GM12878 (cell line): Measurements from ENCODE around the gene PCDHGA3. TPM values are rescaled to one million over a fixed set of nuclear protein-coding genes. Genes with fewer than 3 reads are reported as not detected.

ENCODE experiments used
- ATAC-seq: fragments of 200-7000 bp; cut with Tn5 transposase; 3 replicates; pipeline ENCODE4 v1.9.1; 2020; ENCODE audit warnings: mild to moderate bottlenecking, moderate library complexity
- BruUV-seq: library from RNA; stranded (reverse); fragments of 400-500 nt; replicated peaks from 2 replicates; lab custom pipeline; 2021; lab: Mats Ljungman, UMichigan
- CTCF ChIA-PET: fragments of 300-600 bp; sonication (Branson Sonifier 250); formaldehyde crosslinking; extraction: SDS; loops from one replicate; lab custom pipeline; 2021; ENCODE audit warnings: inconsistent platforms; lab: Yijun Ruan, JAX
- POLR2A ChIA-PET: fragments of 350-600 bp; formaldehyde crosslinking; extraction: SDS; loops from one replicate; lab custom pipeline; 2021; ENCODE audit warnings: inconsistent platforms; lab: Charles Lee
- RAD21 ChIA-PET: fragments of 300-600 bp; sonication (Branson Sonifier 250); formaldehyde crosslinking; loops from one replicate; lab custom pipeline; 2023; ENCODE audit warnings: antibody characterized with exemption; ENCODE audit not compliant: unreplicated experiment; lab: Charles Lee
- SMC1A ChIA-PET: fragments of 300-600 bp; sonication (Branson Sonifier 250); formaldehyde crosslinking; loops from one replicate; lab custom pipeline; 2023; ENCODE audit not compliant: unreplicated experiment, uncharacterized antibody; lab: Charles Lee
- DNase-seq: peaks from one replicate; pipeline ENCODE4 v3.0.0-alpha.2; 2011; ENCODE audit warnings: low read depth, low spot score
- FAIRE-seq: peaks from 3 replicates; lab custom pipeline; 2011; peaks lifted over from hg19 to GRCh38; lab: Jason Lieb, UNC
- H2AFZ ChIP-seq: 2 replicates; pipeline ENCODE4 v1.6.0; 2011; ENCODE audit warnings: low read depth, low read length, control low read depth; ENCODE audit not compliant: control insufficient read depth
- H3K27ac ChIP-seq: 2 replicates; pipeline ENCODE4 v1.5.1; 2011; ENCODE audit warnings: control low read depth; ENCODE audit not compliant: control insufficient read depth, insufficient read depth
- H3K27me3 ChIP-seq, 2 experiments: replicated peaks in 1 of 2; 2 replicates each; pipeline versions ENCODE4 v1.6.0 to v1.6.1; 2011; ENCODE audit warnings: low read length in 1 of 2; ENCODE audit not compliant: control insufficient read depth in 2 of 2, insufficient read depth in 2 of 2
- H3K36me3 ChIP-seq, 2 experiments: 2 replicates each; pipeline ENCODE4 v1.5.1; 2011; ENCODE audit warnings: low read length in 1 of 2; ENCODE audit not compliant: control insufficient read depth in 2 of 2, insufficient read depth in 2 of 2
- H3K4me1 ChIP-seq: 2 replicates; pipeline ENCODE4 v1.6.1; 2011; ENCODE audit warnings: mild to moderate bottlenecking, low read length, moderate library complexity, mixed read lengths; ENCODE audit not compliant: control insufficient read depth, insufficient read depth
- H3K4me2 ChIP-seq: 2 replicates; pipeline ENCODE4 v1.6.0; 2011; ENCODE audit warnings: control low read depth; ENCODE audit not compliant: control insufficient read depth, insufficient read depth
- H3K4me3 ChIP-seq: fragments of 200-600 bp; sonication (generic); 2 replicates; pipeline ENCODE4 v1.5.1; 2016
- H3K79me2 ChIP-seq: 2 replicates; pipeline ENCODE4 v1.6.0; 2011; ENCODE audit warnings: low read length; ENCODE audit not compliant: control insufficient read depth, insufficient read depth
- H3K9ac ChIP-seq: 2 replicates; pipeline ENCODE4 v1.8.0; 2011; ENCODE audit warnings: low read length, control low read depth, mixed read lengths; ENCODE audit not compliant: control insufficient read depth, insufficient read depth
- H3K9me3 ChIP-seq: replicated peaks from 3 replicates; pipeline ENCODE4 v1.5.1; 2011; ENCODE audit warnings: mild to moderate bottlenecking, low read length; ENCODE audit not compliant: control insufficient read depth, insufficient read depth
- H4K20me1 ChIP-seq: 2 replicates; pipeline ENCODE4 v1.6.0; 2011; ENCODE audit not compliant: control insufficient read depth, insufficient read depth
- ASH2L ChIP-seq: fragments of 300-600, 200-600 bp; sonication (generic); IDR thresholded peaks from 2 replicates; pipeline ENCODE4 v1.6.1; 2017; ENCODE audit warnings: low read depth, mild to moderate bottlenecking, borderline replicate concordance
- CBX5 ChIP-seq: sonication (generic); IDR thresholded peaks from 2 replicates; pipeline ENCODE4 v1.6.1; 2016; ENCODE audit warnings: low read depth, moderate library complexity, mild to moderate bottlenecking, inconsistent platforms
- CHD2 ChIP-seq: IDR thresholded peaks from 2 replicates; pipeline ENCODE4 v1.6.1; 2011; ENCODE audit warnings: low read depth, low read length, improper control_type of control experiment, borderline replicate concordance
- EED ChIP-seq: sonication (generic); IDR thresholded peaks from 2 replicates; pipeline ENCODE4 v1.6.1; 2016; ENCODE audit warnings: antibody characterized with exemption, low read depth
- IKZF1 ChIP-seq: fragments of 450-650 bp; conservative IDR thresholded peaks from 2 replicates; pipeline ENCODE4 v1.6.1; 2017; ENCODE audit warnings: antibody characterized with exemption, mild to moderate bottlenecking
- POLR2A ChIP-seq: IDR thresholded peaks from 2 replicates; pipeline ENCODE4 v1.6.1; 2011; ENCODE audit warnings: low read depth, mild to moderate bottlenecking, low read length
- RAD21 ChIP-seq: IDR thresholded peaks from 2 replicates; pipeline ENCODE4 v1.6.1; 2011; ENCODE audit warnings: mild to moderate bottlenecking, low read depth, low read length, moderate library complexity; ENCODE audit not compliant: insufficient read depth
- SMC3 ChIP-seq: IDR thresholded peaks from 2 replicates; pipeline ENCODE4 v1.6.1; 2011; ENCODE audit warnings: low read length, improper control_type of control experiment, borderline replicate concordance
- SREBF1 ChIP-seq: IDR thresholded peaks from 2 replicates; pipeline ENCODE4 v1.6.1; 2012; ENCODE audit warnings: mild to moderate bottlenecking, low read length
- YY1 ChIP-seq: IDR thresholded peaks from 2 replicates; pipeline ENCODE4 v1.6.1; 2011; ENCODE audit warnings: low read depth, mild to moderate bottlenecking, low read length
- ZNF384 ChIP-seq: IDR thresholded peaks from 2 replicates; pipeline ENCODE4 v1.6.1; 2012; ENCODE audit warnings: low read depth, mild to moderate bottlenecking, low read length, improper control_type of control experiment, borderline replicate concordance
- WGBS: methylation state at CpG from one replicate; pipeline ENCODE4 v1.1.6; 2016; ENCODE audit warnings: low lambda C conversion rate; ENCODE audit not compliant: insufficient replicate concordance, insufficient coverage; ENCODE audit errors: missing lambda C conversion rate; 5-methylcytosine and 5-hydroxymethylcytosine counted together
- in situ Hi-C: fragments of 300-500 bp; cut with MboI; formaldehyde crosslinking; loops from 9 replicates; pipeline ENCODE4 v1.14.3; 2018; ENCODE audit warnings: mixed read lengths
- intact Hi-C: fragments of 100-400 bp; cut with micrococcal nuclease; formaldehyde crosslinking; loops from one replicate; pipeline ENCODE4 v1.14.2; 2022; ENCODE audit not compliant: unreplicated experiment
- polyA plus RNA-seq, 11 experiments: library from polyadenylated mRNA; depleted of rRNA in 4 of 11; unstranded in 6 of 11; stranded (reverse) in 5 of 11; fragments of >200 nt; fragmentation: Nextera tagmentation in 4 of 11; fragmentation: Illumina TruSeq in 1 of 11; extraction: Ambion mirVana in 4 of 11; extraction: Trizol in 1 of 11; gene quantifications; 1 replicate in 1 of 11; 2 replicates in 10 of 11; pipeline versions ENCODE4 v1.2.1 to v1.2.3, GENCODE V29; 2011 to 2016; ENCODE audit warnings: inconsistent platforms in 2 of 11, missing spikeins in 2 of 11, low read depth in 1 of 11
- total RNA-seq, 4 experiments: library from RNA; depleted of rRNA in 3 of 4; stranded (reverse); fragments of >200 nt in 3 of 4; fragmentation: Illumina TruSeq in 1 of 4; extraction: Trizol in 1 of 4; gene quantifications; 2 replicates each; pipeline versions ENCODE4 v1.2.1 to v1.2.3, GENCODE V29; 2013 to 2021
- TF ChIP-seq, protein P1 (sequence below): fragments of 450-650 bp; IDR thresholded peaks from 2 replicates; pipeline ENCODE4 v1.6.1; 2017; ENCODE audit warnings: low read depth, mild to moderate bottlenecking, moderate library complexity
- TF ChIP-seq, protein P2 (sequence below), 3 experiments: IDR thresholded peaks in 2 of 3; conservative IDR thresholded peaks in 1 of 3; 2 replicates each; pipeline ENCODE4 v1.5.1; 2011; ENCODE audit warnings: low read depth in 3 of 3, low read length in 3 of 3, mild to moderate bottlenecking in 3 of 3, control low read depth in 2 of 3, moderate library complexity in 2 of 3, inconsistent platforms in 1 of 3, mixed read lengths in 1 of 3; ENCODE audit not compliant: control insufficient read depth in 2 of 3, insufficient read depth in 1 of 3; ENCODE audit errors: extremely low read depth in 1 of 3
- TF ChIP-seq, protein P3 (sequence below): IDR thresholded peaks from 2 replicates; pipeline ENCODE4 v1.6.1; 2011; ENCODE audit warnings: borderline replicate concordance, low read depth, mild to moderate bottlenecking, moderate library complexity, low read length; ENCODE audit not compliant: insufficient read depth, poor library complexity, severe bottlenecking
- TF ChIP-seq, protein P4 (sequence below): fragments of 450-650 bp; IDR thresholded peaks from 2 replicates; pipeline ENCODE4 v1.6.1; 2014; ENCODE audit warnings: mild to moderate bottlenecking

Gene PCDHGA3
- total and polyA plus RNA-seq, 10 of the 15 experiments (the other 5 are each of a cell fraction or from before 2014, with no cell fraction given): 0.06 to 0.17 (median 0.11) TPM; not detected in 6

DNA sequence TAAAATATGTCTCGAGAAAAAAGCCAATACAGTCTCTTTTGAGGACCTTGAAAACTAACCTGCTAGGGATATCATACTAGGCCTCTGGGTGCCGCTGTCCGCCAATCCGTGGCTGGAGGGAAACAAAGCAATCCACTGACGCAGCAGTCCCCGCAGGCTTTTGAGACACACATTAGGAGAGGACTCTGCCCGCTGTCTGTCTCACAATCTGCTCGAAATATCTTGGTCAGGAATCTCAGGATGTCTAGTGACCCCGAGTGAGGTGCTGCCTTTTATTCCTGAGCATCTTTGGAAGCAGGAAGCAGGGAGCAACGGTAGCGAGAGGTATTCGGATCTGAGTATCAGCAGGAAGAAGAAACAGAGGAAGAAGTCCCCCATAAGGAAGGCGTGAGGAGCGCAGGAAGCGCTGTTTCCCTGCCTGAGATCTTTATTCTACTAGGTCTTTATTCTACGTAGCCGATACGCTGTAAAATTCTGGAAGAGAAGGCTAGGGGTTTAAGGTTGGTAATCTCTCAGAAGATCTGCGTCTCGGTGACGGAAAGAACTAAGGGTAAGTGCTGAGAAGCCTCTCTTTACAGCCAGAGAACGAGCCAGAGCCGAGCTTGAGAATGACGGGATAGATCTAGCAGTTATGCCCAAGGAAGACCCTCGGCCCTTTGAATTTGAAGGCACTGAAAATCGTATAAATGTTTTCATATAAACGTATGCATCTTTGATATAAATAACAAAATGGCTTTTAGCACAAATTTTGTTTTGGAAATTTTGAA lies 17.4 kb upstream of the PCDHGA3 start:
- H4K20me1 ChIP-seq: no peaks in the 10 kb centered on the region
- CTCF ChIA-PET: interaction anchor here (0.6 to 1.4 kb wide), 6 partner anchors 22 to 266 kb away, joined by 3 to 5 read pairs (median 4); partner anchors contain the start of gene PCDHGB2
- H3K4me2 ChIP-seq: peak overlapping the region; percentile 83
- peak overlapping the region; percentile 70 for H3K4me3 ChIP-seq
- H3K79me2 ChIP-seq: no peaks in the 10 kb centered on the region
- H3K36me3 ChIP-seq: no peaks in the 10 kb centered on the region
- H3K4me1 ChIP-seq: no peaks in the 10 kb centered on the region
- intact Hi-C loops (no loop called here), in situ Hi-C loops (loop anchor here (10.0 kb wide), 1 partner anchor 239 kb away; no protein-coding TSS in a partner anchor)
- no peak overlapping the region for H3K27ac ChIP-seq
- RAD21 ChIA-PET: no interaction called here
- H2AFZ ChIP-seq: peak overlapping the region; percentile 98
- peaks cover 4% of the 10 kb centered on the region; the same call in 2 of the 3 replicates for H3K9me3 ChIP-seq
- BruUV-seq: no TSS peak
- POLR2A ChIA-PET: interaction anchor here (0.6 kb wide), 1 partner anchor 282 kb away, joined by 9 read pairs; no protein-coding TSS in a partner anchor
- H3K27me3 ChIP-seq: no peaks in the 10 kb centered on the region; a peak in 1 of 4 replicates
- peak overlapping the region; percentile 51 for H3K9ac ChIP-seq
- ATAC-seq: peak; percentile 94
- no peak for FAIRE-seq
- DNase-seq: no peak
- WGBS: 36% methylated on average over 27 of the region's 27 CpGs
- SMC1A ChIA-PET: interaction anchor here (1.0 kb wide), 1 partner anchor 9 kb away, joined by 6 read pairs; no protein-coding TSS in a partner anchor
- TF ChIP-seq, protein P1, sequence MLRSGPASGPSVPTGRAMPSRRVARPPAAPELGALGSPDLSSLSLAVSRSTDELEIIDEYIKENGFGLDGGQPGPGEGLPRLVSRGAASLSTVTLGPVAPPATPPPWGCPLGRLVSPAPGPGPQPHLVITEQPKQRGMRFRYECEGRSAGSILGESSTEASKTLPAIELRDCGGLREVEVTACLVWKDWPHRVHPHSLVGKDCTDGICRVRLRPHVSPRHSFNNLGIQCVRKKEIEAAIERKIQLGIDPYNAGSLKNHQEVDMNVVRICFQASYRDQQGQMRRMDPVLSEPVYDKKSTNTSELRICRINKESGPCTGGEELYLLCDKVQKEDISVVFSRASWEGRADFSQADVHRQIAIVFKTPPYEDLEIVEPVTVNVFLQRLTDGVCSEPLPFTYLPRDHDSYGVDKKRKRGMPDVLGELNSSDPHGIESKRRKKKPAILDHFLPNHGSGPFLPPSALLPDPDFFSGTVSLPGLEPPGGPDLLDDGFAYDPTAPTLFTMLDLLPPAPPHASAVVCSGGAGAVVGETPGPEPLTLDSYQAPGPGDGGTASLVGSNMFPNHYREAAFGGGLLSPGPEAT: 0 out of 2 replicates have a peak, but pooled peaks have one; percentile 21
- TF ChIP-seq, protein P2, sequence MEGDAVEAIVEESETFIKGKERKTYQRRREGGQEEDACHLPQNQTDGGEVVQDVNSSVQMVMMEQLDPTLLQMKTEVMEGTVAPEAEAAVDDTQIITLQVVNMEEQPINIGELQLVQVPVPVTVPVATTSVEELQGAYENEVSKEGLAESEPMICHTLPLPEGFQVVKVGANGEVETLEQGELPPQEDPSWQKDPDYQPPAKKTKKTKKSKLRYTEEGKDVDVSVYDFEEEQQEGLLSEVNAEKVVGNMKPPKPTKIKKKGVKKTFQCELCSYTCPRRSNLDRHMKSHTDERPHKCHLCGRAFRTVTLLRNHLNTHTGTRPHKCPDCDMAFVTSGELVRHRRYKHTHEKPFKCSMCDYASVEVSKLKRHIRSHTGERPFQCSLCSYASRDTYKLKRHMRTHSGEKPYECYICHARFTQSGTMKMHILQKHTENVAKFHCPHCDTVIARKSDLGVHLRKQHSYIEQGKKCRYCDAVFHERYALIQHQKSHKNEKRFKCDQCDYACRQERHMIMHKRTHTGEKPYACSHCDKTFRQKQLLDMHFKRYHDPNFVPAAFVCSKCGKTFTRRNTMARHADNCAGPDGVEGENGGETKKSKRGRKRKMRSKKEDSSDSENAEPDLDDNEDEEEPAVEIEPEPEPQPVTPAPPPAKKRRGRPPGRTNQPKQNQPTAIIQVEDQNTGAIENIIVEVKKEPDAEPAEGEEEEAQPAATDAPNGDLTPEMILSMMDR (IDR thresholded peaks at IDR 0.05 in 2 of 3, conservative IDR thresholded peaks at IDR 0.05 in 1 of 3; ENCODE audit: control insufficient read depth in 2 of 3, extremely low read depth in 1 of 3, insufficient read depth in 1 of 3, low read depth in 3 of 3, low read length in 3 of 3): peak; percentile 40 to 71 (median 61); a peak in 5 of 6 replicates
- TF ChIP-seq CBX5 (peak; percentile 79; the same call in 1 of the 2 replicates), SMC3 (peak; percentile 25; the same call in 1 of the 2 replicates), CHD2 (no peak), ASH2L (no peak), ZNF384 (no peak), SREBF1 (no peak), YY1 (0 out of 2 replicates have a peak, but pooled peaks have one; percentile 17), IKZF1 (0 out of 2 replicates have a peak, but pooled peaks have one; percentile 18), RAD21 (peak; percentile 78), EED (peak; percentile 48; the same call in 1 of the 2 replicates), POLR2A (peak; percentile 66)
- TF ChIP-seq, protein P3, sequence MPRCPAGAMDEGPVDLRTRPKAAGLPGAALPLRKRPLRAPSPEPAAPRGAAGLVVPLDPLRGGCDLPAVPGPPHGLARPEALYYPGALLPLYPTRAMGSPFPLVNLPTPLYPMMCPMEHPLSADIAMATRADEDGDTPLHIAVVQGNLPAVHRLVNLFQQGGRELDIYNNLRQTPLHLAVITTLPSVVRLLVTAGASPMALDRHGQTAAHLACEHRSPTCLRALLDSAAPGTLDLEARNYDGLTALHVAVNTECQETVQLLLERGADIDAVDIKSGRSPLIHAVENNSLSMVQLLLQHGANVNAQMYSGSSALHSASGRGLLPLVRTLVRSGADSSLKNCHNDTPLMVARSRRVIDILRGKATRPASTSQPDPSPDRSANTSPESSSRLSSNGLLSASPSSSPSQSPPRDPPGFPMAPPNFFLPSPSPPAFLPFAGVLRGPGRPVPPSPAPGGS: no peak
- TF ChIP-seq, protein P4, sequence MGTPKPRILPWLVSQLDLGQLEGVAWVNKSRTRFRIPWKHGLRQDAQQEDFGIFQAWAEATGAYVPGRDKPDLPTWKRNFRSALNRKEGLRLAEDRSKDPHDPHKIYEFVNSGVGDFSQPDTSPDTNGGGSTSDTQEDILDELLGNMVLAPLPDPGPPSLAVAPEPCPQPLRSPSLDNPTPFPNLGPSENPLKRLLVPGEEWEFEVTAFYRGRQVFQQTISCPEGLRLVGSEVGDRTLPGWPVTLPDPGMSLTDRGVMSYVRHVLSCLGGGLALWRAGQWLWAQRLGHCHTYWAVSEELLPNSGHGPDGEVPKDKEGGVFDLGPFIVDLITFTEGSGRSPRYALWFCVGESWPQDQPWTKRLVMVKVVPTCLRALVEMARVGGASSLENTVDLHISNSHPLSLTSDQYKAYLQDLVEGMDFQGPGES: no peak
